HG02642 (cell line): ENCODE data around the gene ANKLE2.
"Not testable (repeated sequence)": the region's sequence is repeated elsewhere in the genome, so short reads cannot be mapped to it uniquely, and the experiment has no call there.

ENCODE experiments used
- ATAC-seq: cut with Tn5 transposase; IDR thresholded peaks from one replicate; pipeline ENCODE4 v1.9.1; 2021; ENCODE audit warnings: mild to moderate bottlenecking; ENCODE audit not compliant: unreplicated experiment, poor library complexity

Gene ANKLE2

GRCh38 chr12:132779781-132780353 lies 18.2 kb upstream of the ANKLE2 start:
- ATAC-seq: no peak

GRCh38 chr12:132777614-132778013 lies 16.0 kb upstream of the ANKLE2 start:
- ATAC-seq: no peak

GRCh38 chr12:132776816-132777568 lies 15.4 kb upstream of the ANKLE2 start:
- no peak for ATAC-seq

- not testable (repeated sequence) for ATAC-seq
These were observed 14.6 kb upstream of the ANKLE2 start for GRCh38 chr12:132776230-132776625.

GRCh38 chr12:132775502-132776229 lies 14.0 kb upstream of the ANKLE2 start:
- ATAC-seq: no peak

- no peak for ATAC-seq
These were observed 13.1 kb upstream of the ANKLE2 start for GRCh38 chr12:132774646-132775275.

GRCh38 chr12:132774159-132774558 lies 12.5 kb upstream of the ANKLE2 start:
- no peak for ATAC-seq

GRCh38 chr12:132773077-132773955 lies 11.7 kb upstream of the ANKLE2 start:
- no peak for ATAC-seq

- ATAC-seq: peak; percentile 45
These were observed 11.0 kb upstream of the ANKLE2 start for GRCh38 chr12:132772606-132773005.

GRCh38 chr12:132771126-132771838 lies 9.7 kb upstream of the ANKLE2 start:
- ATAC-seq: peak; percentile 52

GRCh38 chr12:132766380-132767085 lies 4.9 kb upstream of the ANKLE2 start:
- no peak for ATAC-seq

GRCh38 chr12:132765361-132765760 lies 3.7 kb upstream of the ANKLE2 start:
- ATAC-seq: no peak

GRCh38 chr12:132764231-132764630 lies 2.6 kb upstream of the ANKLE2 start:
- ATAC-seq: no peak

GRCh38 chr12:132761921-132762583 lies 420 bp upstream of the ANKLE2 start:
- peak; percentile 79 for ATAC-seq

GRCh38 chr12:132759359-132759758 lies 2.3 kb downstream of the ANKLE2 start:
- no peak for ATAC-seq

GRCh38 chr12:132758825-132759224 lies 2.8 kb downstream of the ANKLE2 start:
- not testable (repeated sequence) for ATAC-seq

- no peak for ATAC-seq
These were observed 7.3 kb downstream of the ANKLE2 start for GRCh38 chr12:132754160-132754932.
